NB4 (cell line): ENCODE results near the gene POLR3B.

Source experiments
- CTCF ChIP-seq: IDR thresholded peaks from one replicate; pipeline ENCODE4 v1.5.1; 2012; ENCODE audit warnings: low read depth, low read length
- MYC ChIP-seq: IDR thresholded peaks from 2 replicates; pipeline ENCODE4 v1.6.1; 2011; ENCODE audit warnings: low read depth, low read length
- POLR2A ChIP-seq: IDR thresholded peaks from 2 replicates; pipeline ENCODE4 v1.6.1; 2011; ENCODE audit warnings: mild to moderate bottlenecking; ENCODE audit not compliant: insufficient read length; ENCODE audit errors: extremely low read depth

GRCh38 chr12:106511365-106511764, 153.8 kb downstream of the POLR3B start:
- TF ChIP-seq CTCF (no peak), POLR2A (no peak), MYC (no peak)
